ENCODE results near the gene PIKFYVE. TPM values are rescaled to one million over a fixed set of nuclear protein-coding genes. Genes with fewer than 3 reads are reported as not detected.

Gene PIKFYVE
- total and polyA plus RNA-seq, 2 of the 8 experiments (the other 6 are each of a cell fraction or from before 2014, with no cell fraction given), result 8.8 to 33.5 TPM

DNA sequence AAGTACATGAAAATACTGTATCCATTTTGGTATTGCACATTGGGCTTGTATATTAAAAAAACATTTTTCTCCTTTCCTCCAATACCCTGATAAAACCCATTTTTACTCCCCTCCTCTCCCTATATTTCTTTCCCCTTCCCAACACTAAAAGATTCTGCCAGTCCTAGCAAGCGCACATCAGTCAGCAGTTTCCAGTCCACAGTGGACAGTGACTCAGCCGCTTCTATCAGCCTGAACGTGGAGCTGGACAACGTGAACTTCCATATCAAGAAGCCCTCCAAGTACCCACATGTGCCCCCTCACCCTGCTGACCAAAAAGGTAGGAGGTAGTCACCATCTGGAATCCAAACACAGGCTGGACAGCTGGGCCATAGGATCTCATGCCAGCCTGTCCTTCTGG lies 38.6 kb downstream of the PIKFYVE start:
- H3K79me1 ChIP-seq (ENCODE audit: low read depth, low read length), result no peaks in the 10 kb centered on the region
- POLR2A ChIA-PET (ENCODE audit: partially characterized antibody), result no interaction called here
- WGBS, 2 experiments (ENCODE audit: extremely low coverage in 1 of 2, insufficient coverage in 1 of 2, insufficient read length in 1 of 2, insufficient replicate concordance in 2 of 2, low coverage in 1 of 2, low lambda C conversion rate in 2 of 2, missing lambda C conversion rate in 1 of 2), result 89 to 100% methylated on average over 1 to 4 of the region's 4 CpGs
- no peaks in the 10 kb centered on the region for H3K79me2 ChIP-seq (ENCODE audit: control insufficient read depth in 1 of 2, insufficient read depth in 2 of 2, low read length in 2 of 2)
- no peak overlapping the region for H2BK12ac ChIP-seq (ENCODE audit: low read depth, low read length)
- H3K4ac ChIP-seq (replicated peaks; ENCODE audit: insufficient read length, low read depth, low read length), result no peak overlapping the region
- H2BK5ac ChIP-seq (ENCODE audit: low read depth, low read length), result no peak overlapping the region
- H3K4me2 ChIP-seq (ENCODE audit: insufficient read depth in 1 of 2, low read depth in 2 of 2, low read length in 2 of 2), result no peak overlapping the region
- CTCF ChIA-PET (ENCODE audit: partially characterized antibody), result no interaction called here
- H4K5ac ChIP-seq (ENCODE audit: insufficient read length, low read depth, low read length), result no peak overlapping the region
- no peak overlapping the region for H3K56ac ChIP-seq (replicated peaks; ENCODE audit: insufficient read length, low read depth, low read length)
- H3K23ac ChIP-seq (ENCODE audit: insufficient read length), result no peak overlapping the region
- H2BK120ac ChIP-seq (replicated peaks; ENCODE audit: low read depth, low read length), result no peak overlapping the region
- H3K18ac ChIP-seq (ENCODE audit: extremely low read depth, low read length), result no peak overlapping the region
- no peaks in the 10 kb centered on the region for H4K20me1 ChIP-seq (replicated peaks in 1 of 2; ENCODE audit: control insufficient read depth in 1 of 2, insufficient read depth in 2 of 2, low read length in 2 of 2)
- H3K9ac ChIP-seq (replicated peaks in 1 of 4; ENCODE audit: extremely low read depth in 1 of 4, low read depth in 3 of 4, low read length in 3 of 4), result no peak overlapping the region
- H3K36me3 ChIP-seq (ENCODE audit: control insufficient read depth in 2 of 4, insufficient read depth in 4 of 4, low read length in 3 of 4), result peaks cover 5 to 51% (median 22%) of the 10 kb centered on the region in 4 experiments; a peak in 7 of 8 replicates
- no peaks in the 10 kb centered on the region for H3K27me3 ChIP-seq (replicated peaks in 1 of 4; ENCODE audit: control insufficient read depth in 3 of 4, extremely low read depth in 1 of 4, insufficient read depth in 3 of 4, low read length in 3 of 4)
- H4K91ac ChIP-seq (replicated peaks; ENCODE audit: insufficient read length, low read length), result no peak overlapping the region
- H3K9me3 ChIP-seq (ENCODE audit: insufficient read depth in 2 of 2, low read depth in 1 of 2, low read length in 1 of 2), result no peaks in the 10 kb centered on the region
- no peak overlapping the region for H2AK5ac ChIP-seq (ENCODE audit: low read depth, low read length)
- no peak overlapping the region for H3K4me3 ChIP-seq (ENCODE audit: extremely low read depth in 1 of 4, insufficient read depth in 2 of 4, low read depth in 3 of 4, low read length in 4 of 4)
- FAIRE-seq (no peak), DNase-seq (ENCODE audit: low read depth in 1 of 2, low spot score in 2 of 2) (no peak)
- TF ChIP-seq HDAC6 (IDR thresholded peaks at IDR 0.05; ENCODE audit: low read depth, low read length), result no peak
- no peak for TF ChIP-seq TAF7 (optimal IDR thresholded peaks at IDR 0.05; ENCODE audit: borderline replicate concordance, low read depth, low read length)
- TF ChIP-seq JUND (IDR thresholded peaks at IDR 0.05; ENCODE audit: low read length), result no peak
- no peak for TF ChIP-seq SRF (IDR thresholded peaks at IDR 0.05; ENCODE audit: low read depth, low read length)
- H3K23me2 ChIP-seq (ENCODE audit: low read depth, low read length), result no peaks in the 10 kb centered on the region; the same call in 1 of the 2 replicates
- no peak overlapping the region for H2BK20ac ChIP-seq (ENCODE audit: low read length)
- H2BK15ac ChIP-seq (ENCODE audit: low read length), result no peak overlapping the region
- no peak overlapping the region for H4K8ac ChIP-seq (ENCODE audit: extremely low read depth, insufficient read depth, low read length)
- H2AFZ ChIP-seq (ENCODE audit: low read length), result no peak overlapping the region
- H3K4me1 ChIP-seq (replicated peaks in 1 of 4; ENCODE audit: control insufficient read depth in 3 of 4, insufficient read depth in 4 of 4, low read length in 3 of 4), result no peaks in the 10 kb centered on the region
- no peak overlapping the region for H3K14ac ChIP-seq (ENCODE audit: insufficient read length)
- no peak overlapping the region for H3K27ac ChIP-seq (ENCODE audit: low read depth, low read length)
